NB4 (cell line): ENCODE results near the gene NUBP2.

Source experiments
- CTCF ChIP-seq: IDR thresholded peaks from one replicate; pipeline ENCODE4 v1.5.1; 2012; ENCODE audit warnings: low read depth, low read length
- MYC ChIP-seq: IDR thresholded peaks from 2 replicates; pipeline ENCODE4 v1.6.1; 2011; ENCODE audit warnings: low read depth, low read length
- POLR2A ChIP-seq: IDR thresholded peaks from 2 replicates; pipeline ENCODE4 v1.6.1; 2011; ENCODE audit warnings: mild to moderate bottlenecking; ENCODE audit not compliant: insufficient read length; ENCODE audit errors: extremely low read depth
- TF ChIP-seq, protein P1 (sequence below): IDR thresholded peaks from 2 replicates; pipeline ENCODE4 v1.6.1; 2011; ENCODE audit warnings: low read depth, low read length

GRCh38 chr16:1794221-1794871 is 11.6 kb downstream of the NUBP2 start:
- TF ChIP-seq, protein P1, sequence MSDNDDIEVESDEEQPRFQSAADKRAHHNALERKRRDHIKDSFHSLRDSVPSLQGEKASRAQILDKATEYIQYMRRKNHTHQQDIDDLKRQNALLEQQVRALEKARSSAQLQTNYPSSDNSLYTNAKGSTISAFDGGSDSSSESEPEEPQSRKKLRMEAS: no peak
- TF ChIP-seq CTCF: no peak
- no peak for TF ChIP-seq POLR2A
- TF ChIP-seq MYC: no peak
